ENCODE data around the gene KCNK5. TPM values are rescaled to one million over a fixed set of nuclear protein-coding genes. Genes with fewer than 3 reads are reported as not detected.

Gene KCNK5
- total and polyA plus RNA-seq, 4 donors = 3.7 to 19.1 (median 7.5) TPM

- no peaks in the 10 kb centered on the region for H3K27me3 ChIP-seq (ENCODE audit: control insufficient read depth in 4 of 4, insufficient read depth in 4 of 4, low read length in 3 of 4)
- TF ChIP-seq ZBTB33 (IDR thresholded peaks at IDR 0.05) = no peak
- DNase-seq (ENCODE audit: low spot score) = no peak
- peak overlapping the region in 1 of 2 donors; percentile 39 for H3K27ac ChIP-seq (ENCODE audit: low read depth in 1 of 2, low read length in 2 of 2)
- H3K9ac ChIP-seq (ENCODE audit: low read depth in 1 of 2, low read length in 2 of 2) = no peak overlapping the region
- H3K4me3 ChIP-seq (ENCODE audit: low read depth in 1 of 3, low read length in 3 of 3) = no peak overlapping the region
- H3K36me3 ChIP-seq (ENCODE audit: control insufficient read depth in 4 of 4, insufficient read depth in 3 of 4, low read depth in 1 of 4, low read length in 3 of 4) = peaks cover 2 to 50% (median 31%) of the 10 kb centered on the region in 4 donors
- WGBS = 95% methylated on average over 3 of the region's 3 CpGs
- H3K9me3 ChIP-seq (ENCODE audit: control insufficient read depth in 4 of 4, low read length in 3 of 4) = no peaks in the 10 kb centered on the region
- peaks cover 2 to 37% (median 8%) of the 10 kb centered on the region in 4 donors for H3K4me1 ChIP-seq (ENCODE audit: control insufficient read depth in 4 of 4, insufficient read depth in 4 of 4, low read length in 3 of 4)
These were observed 33.4 kb downstream of the KCNK5 start for GRCh38 chr6:39195792-39196385.

DNA sequence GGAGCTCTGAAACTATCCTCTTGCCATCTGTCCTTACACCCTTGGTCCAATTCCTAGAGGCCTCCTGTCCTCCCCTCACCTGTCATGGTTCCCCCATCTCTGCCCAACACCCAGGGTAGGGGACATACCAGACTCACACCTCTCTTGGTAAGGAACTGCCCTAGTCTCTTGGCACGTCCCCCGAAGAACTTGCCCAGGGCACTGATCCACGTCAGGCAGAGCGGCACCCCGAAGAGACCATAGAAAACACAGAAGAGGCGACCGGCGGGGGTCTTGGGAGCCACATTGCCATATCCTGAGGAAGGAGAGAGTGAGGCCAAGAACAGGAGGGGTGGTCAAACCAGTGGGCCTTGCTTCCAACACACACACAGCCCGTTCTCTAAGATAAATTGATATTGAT, 34.8 kb downstream of the KCNK5 start:
- no peak overlapping the region for H3K9ac ChIP-seq (ENCODE audit: low read depth in 1 of 2, low read length in 2 of 2)
- peaks cover 2 to 25% (median 7%) of the 10 kb centered on the region in 4 donors for H3K4me1 ChIP-seq (ENCODE audit: control insufficient read depth in 4 of 4, insufficient read depth in 4 of 4, low read length in 3 of 4)
- no peaks in the 10 kb centered on the region for H3K27me3 ChIP-seq (ENCODE audit: control insufficient read depth in 4 of 4, insufficient read depth in 4 of 4, low read length in 3 of 4)
- no peak for TF ChIP-seq YY1 (IDR thresholded peaks at IDR 0.05)
- no peak for TF ChIP-seq FOXA2 (IDR thresholded peaks at IDR 0.05)
- no peak for TF ChIP-seq ZBTB33 (IDR thresholded peaks at IDR 0.05)
- TF ChIP-seq NR2F2 (IDR thresholded peaks at IDR 0.05) = no peak
- TF ChIP-seq TAF1 (conservative IDR thresholded peaks at IDR 0.05) = no peak
- TF ChIP-seq, protein P1, sequence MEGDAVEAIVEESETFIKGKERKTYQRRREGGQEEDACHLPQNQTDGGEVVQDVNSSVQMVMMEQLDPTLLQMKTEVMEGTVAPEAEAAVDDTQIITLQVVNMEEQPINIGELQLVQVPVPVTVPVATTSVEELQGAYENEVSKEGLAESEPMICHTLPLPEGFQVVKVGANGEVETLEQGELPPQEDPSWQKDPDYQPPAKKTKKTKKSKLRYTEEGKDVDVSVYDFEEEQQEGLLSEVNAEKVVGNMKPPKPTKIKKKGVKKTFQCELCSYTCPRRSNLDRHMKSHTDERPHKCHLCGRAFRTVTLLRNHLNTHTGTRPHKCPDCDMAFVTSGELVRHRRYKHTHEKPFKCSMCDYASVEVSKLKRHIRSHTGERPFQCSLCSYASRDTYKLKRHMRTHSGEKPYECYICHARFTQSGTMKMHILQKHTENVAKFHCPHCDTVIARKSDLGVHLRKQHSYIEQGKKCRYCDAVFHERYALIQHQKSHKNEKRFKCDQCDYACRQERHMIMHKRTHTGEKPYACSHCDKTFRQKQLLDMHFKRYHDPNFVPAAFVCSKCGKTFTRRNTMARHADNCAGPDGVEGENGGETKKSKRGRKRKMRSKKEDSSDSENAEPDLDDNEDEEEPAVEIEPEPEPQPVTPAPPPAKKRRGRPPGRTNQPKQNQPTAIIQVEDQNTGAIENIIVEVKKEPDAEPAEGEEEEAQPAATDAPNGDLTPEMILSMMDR (IDR thresholded peaks at IDR 0.05; ENCODE audit: low read depth, low read length, missing input control) = no peak
- no peak for TF ChIP-seq FOXA1 (IDR thresholded peaks at IDR 0.05)
- no peak for TF ChIP-seq GABPA (IDR thresholded peaks at IDR 0.05 in 1 of 2, conservative IDR thresholded peaks at IDR 0.05 in 1 of 2)
- TF ChIP-seq RAD21 (IDR thresholded peaks at IDR 0.05) = no peak
- TF ChIP-seq, protein P2, sequence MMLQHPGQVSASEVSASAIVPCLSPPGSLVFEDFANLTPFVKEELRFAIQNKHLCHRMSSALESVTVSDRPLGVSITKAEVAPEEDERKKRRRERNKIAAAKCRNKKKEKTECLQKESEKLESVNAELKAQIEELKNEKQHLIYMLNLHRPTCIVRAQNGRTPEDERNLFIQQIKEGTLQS (IDR thresholded peaks at IDR 0.05) = no peak
- TF ChIP-seq JUND (IDR thresholded peaks at IDR 0.05) = no peak
- no peak for TF ChIP-seq RXRA (IDR thresholded peaks at IDR 0.05)
- TF ChIP-seq MAX (IDR thresholded peaks at IDR 0.05) = no peak
- TF ChIP-seq, protein P3, sequence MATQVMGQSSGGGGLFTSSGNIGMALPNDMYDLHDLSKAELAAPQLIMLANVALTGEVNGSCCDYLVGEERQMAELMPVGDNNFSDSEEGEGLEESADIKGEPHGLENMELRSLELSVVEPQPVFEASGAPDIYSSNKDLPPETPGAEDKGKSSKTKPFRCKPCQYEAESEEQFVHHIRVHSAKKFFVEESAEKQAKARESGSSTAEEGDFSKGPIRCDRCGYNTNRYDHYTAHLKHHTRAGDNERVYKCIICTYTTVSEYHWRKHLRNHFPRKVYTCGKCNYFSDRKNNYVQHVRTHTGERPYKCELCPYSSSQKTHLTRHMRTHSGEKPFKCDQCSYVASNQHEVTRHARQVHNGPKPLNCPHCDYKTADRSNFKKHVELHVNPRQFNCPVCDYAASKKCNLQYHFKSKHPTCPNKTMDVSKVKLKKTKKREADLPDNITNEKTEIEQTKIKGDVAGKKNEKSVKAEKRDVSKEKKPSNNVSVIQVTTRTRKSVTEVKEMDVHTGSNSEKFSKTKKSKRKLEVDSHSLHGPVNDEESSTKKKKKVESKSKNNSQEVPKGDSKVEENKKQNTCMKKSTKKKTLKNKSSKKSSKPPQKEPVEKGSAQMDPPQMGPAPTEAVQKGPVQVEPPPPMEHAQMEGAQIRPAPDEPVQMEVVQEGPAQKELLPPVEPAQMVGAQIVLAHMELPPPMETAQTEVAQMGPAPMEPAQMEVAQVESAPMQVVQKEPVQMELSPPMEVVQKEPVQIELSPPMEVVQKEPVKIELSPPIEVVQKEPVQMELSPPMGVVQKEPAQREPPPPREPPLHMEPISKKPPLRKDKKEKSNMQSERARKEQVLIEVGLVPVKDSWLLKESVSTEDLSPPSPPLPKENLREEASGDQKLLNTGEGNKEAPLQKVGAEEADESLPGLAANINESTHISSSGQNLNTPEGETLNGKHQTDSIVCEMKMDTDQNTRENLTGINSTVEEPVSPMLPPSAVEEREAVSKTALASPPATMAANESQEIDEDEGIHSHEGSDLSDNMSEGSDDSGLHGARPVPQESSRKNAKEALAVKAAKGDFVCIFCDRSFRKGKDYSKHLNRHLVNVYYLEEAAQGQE (IDR thresholded peaks at IDR 0.05) = no peak
- TF ChIP-seq SP1 (IDR thresholded peaks at IDR 0.05) = no peak
- TF ChIP-seq HNF4A (conservative IDR thresholded peaks at IDR 0.05) = no peak
- TF ChIP-seq EGR1 (IDR thresholded peaks at IDR 0.05; ENCODE audit: low read depth in 2 of 2) = no peak
- TF ChIP-seq HNF4G (IDR thresholded peaks at IDR 0.05) = no peak
- H3K27ac ChIP-seq (ENCODE audit: low read depth in 1 of 2, low read length in 2 of 2) = no peak overlapping the region
- no peaks in the 10 kb centered on the region for H3K9me3 ChIP-seq (ENCODE audit: control insufficient read depth in 4 of 4, low read length in 3 of 4)
- H3K36me3 ChIP-seq (ENCODE audit: control insufficient read depth in 4 of 4, insufficient read depth in 3 of 4, low read depth in 1 of 4, low read length in 3 of 4) = peaks cover 2 to 51% (median 31%) of the 10 kb centered on the region in 4 donors
- DNase-seq (ENCODE audit: low spot score) = no peak
- H3K4me3 ChIP-seq (ENCODE audit: low read depth in 1 of 3, low read length in 3 of 3) = no peak overlapping the region
- WGBS = 97% methylated on average over 9 of the region's 9 CpGs
